NCI-H82 treated with DMSO at 0.1 percent for 48 hours (cell line): ENCODE data around the gene EVC2.

Experiments used
- DNase-seq: peaks from one replicate; lab custom pipeline; 2025; ENCODE audit not compliant: unreplicated experiment; lab: John Stamatoyannopoulos, UW

The EVC2 gene

GRCh38 chr4:5515646-5516045 lies 192.7 kb downstream of the EVC2 start:
- no peak for DNase-seq
